ENCODE results near the gene MIPEP. TPM values are rescaled to one million over a fixed set of nuclear protein-coding genes. Genes with fewer than 3 reads are reported as not detected.

Gene MIPEP
- total RNA-seq, 2 experiments from 2014 or later: 17.2 to 18.5 TPM

DNA sequence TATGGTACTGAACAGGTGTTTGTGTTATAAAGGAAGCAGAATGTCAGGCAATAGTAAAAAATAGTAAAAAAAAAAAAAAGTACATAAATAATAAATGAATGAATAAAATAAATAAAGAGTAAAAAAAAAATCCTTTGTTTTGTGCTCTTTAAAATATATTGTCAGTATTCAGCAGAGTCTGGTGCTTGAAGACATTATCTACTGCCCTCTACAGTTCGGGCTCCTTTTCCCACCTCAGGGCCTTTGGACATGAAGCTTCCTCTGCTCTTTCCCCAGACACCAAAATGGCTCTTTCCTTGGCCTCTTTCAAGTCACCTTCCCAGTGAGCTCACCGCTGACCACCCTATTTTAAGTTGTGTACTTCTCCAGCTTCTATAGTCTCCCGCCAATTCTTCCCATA lies 181.5 kb downstream of the MIPEP start:
- H3K36me3 Mint-ChIP-seq (ENCODE audit: low read depth): no peaks in the 10 kb centered on the region
- no peak overlapping the region for H3K27ac Mint-ChIP-seq
- H3K9me3 Mint-ChIP-seq: no peaks in the 10 kb centered on the region
- no peaks in the 10 kb centered on the region for H3K4me1 Mint-ChIP-seq (ENCODE audit: low read depth)
- no peak for ATAC-seq
- no peaks in the 10 kb centered on the region for H3K27me3 Mint-ChIP-seq
- TF ChIP-seq, protein P1, sequence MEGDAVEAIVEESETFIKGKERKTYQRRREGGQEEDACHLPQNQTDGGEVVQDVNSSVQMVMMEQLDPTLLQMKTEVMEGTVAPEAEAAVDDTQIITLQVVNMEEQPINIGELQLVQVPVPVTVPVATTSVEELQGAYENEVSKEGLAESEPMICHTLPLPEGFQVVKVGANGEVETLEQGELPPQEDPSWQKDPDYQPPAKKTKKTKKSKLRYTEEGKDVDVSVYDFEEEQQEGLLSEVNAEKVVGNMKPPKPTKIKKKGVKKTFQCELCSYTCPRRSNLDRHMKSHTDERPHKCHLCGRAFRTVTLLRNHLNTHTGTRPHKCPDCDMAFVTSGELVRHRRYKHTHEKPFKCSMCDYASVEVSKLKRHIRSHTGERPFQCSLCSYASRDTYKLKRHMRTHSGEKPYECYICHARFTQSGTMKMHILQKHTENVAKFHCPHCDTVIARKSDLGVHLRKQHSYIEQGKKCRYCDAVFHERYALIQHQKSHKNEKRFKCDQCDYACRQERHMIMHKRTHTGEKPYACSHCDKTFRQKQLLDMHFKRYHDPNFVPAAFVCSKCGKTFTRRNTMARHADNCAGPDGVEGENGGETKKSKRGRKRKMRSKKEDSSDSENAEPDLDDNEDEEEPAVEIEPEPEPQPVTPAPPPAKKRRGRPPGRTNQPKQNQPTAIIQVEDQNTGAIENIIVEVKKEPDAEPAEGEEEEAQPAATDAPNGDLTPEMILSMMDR (IDR thresholded peaks at IDR 0.05): no peak
- H3K4me3 Mint-ChIP-seq: no peak overlapping the region
- peak; percentile 20 for DNase-seq
- intact Hi-C loops (cut with micrococcal nuclease): no loop called here
- POLR2A ChIA-PET: no interaction called here
- CTCF ChIA-PET: interaction anchor here (1.1 to 1.2 kb wide), 2 partner anchors 10 to 240 kb away, joined by 3 read pairs; no protein-coding TSS in a partner anchor

DNA sequence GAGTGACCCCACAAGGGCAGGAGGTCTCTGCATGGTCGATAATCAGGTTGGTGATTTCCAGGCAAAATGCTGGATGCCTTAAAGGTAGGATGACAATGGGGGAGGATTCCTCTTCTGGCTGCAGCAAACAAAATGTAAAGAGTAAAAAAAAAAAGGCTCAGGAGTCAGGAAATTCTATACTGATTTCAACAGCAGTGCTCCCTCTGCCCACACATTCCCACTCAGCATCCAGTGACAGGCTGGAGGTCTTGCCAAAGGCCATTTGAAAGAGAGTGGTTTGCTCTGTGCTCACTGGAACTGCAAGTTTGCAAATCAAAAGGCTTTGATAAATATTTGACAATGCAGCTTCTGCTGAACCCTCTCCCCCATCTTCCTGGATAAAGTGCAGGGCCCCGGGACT lies 183.6 kb downstream of the MIPEP start:
- no peaks in the 10 kb centered on the region for H3K4me1 Mint-ChIP-seq (ENCODE audit: low read depth)
- no peak overlapping the region for H3K4me3 Mint-ChIP-seq
- ATAC-seq (no peak), DNase-seq (no peak)
- H3K27ac Mint-ChIP-seq: no peak overlapping the region
- H3K27me3 Mint-ChIP-seq: no peaks in the 10 kb centered on the region
- TF ChIP-seq, protein P1 (IDR thresholded peaks at IDR 0.05): no peak
- H3K36me3 Mint-ChIP-seq (ENCODE audit: low read depth): no peaks in the 10 kb centered on the region
- H3K9me3 Mint-ChIP-seq: no peaks in the 10 kb centered on the region
- POLR2A ChIA-PET: no interaction called here
- intact Hi-C loops (cut with micrococcal nuclease): no loop called here
- CTCF ChIA-PET: no interaction called here

DNA sequence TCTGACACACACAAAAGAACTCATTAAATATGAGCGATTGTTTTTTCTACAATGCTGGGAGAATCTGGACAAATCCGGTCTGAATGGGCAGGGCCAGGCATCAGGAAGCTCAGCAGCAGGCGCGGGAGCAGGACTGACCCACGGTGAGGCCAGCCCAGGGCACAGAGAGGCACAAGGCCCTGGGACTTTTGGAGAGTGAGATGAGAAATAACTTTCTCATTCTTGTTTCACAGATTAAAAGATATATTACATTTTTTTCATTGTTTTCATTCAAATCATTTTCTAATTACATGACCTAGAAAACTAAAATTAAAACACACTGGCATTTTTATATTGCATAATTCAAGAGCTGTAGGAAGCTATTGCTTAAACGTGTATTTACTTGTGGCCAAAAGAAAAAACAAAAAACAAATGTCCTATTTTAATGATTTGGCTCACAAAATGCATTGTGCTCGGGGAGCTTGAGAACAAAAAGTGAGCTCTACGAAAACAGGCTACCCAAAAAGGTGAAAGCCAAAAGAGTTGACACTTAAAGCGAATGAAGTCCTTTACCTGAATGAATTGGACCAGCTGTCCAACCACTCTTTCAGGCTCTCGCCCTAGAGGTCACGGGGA lies 185.8 kb downstream of the MIPEP start:
- intact Hi-C loops (cut with micrococcal nuclease): no loop called here
- Mint-ChIP-seq H3K9me3 (no peaks in the 10 kb centered on the region), H3K36me3 (ENCODE audit: low read depth) (no peaks in the 10 kb centered on the region), H3K4me1 (ENCODE audit: low read depth) (no peaks in the 10 kb centered on the region), H3K27ac (no peak overlapping the region), H3K27me3 (no peaks in the 10 kb centered on the region), H3K4me3 (no peak overlapping the region)
- ATAC-seq: no peak
- TF ChIP-seq, protein P1 (IDR thresholded peaks at IDR 0.05): no peak
- DNase-seq: no peak
- CTCF ChIA-PET: interaction anchor here (0.6 kb wide), 1 partner anchor 14 kb away, joined by 3 read pairs; no protein-coding TSS in a partner anchor
- POLR2A ChIA-PET: interaction anchor here (0.9 kb wide), 1 partner anchor 13 kb away, joined by 3 read pairs; no protein-coding TSS in a partner anchor

DNA sequence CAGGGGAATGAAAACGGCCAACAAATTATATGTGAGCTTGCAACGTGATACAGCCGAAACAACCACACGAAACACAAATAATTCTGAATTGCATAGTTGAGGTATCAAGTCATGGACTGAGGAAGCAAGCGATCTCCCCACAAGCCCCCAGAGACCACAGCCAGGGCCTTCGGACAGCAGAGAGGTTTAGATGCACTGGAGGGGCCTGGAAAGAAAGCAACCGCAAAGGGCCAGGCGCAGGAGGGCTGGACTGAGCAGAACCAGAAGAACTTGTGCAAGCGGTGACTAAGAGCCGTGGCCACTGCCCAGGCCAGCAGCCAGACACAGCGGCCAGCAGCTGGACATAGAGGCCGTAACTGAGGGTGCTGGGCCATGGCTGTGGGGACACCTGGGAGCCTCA lies 187.6 kb downstream of the MIPEP start:
- ChIA-PET POLR2A (no interaction called here), CTCF (no interaction called here)
- DNase-seq (no peak), ATAC-seq (no peak)
- TF ChIP-seq, protein P1 (IDR thresholded peaks at IDR 0.05): no peak
- H3K4me1 Mint-ChIP-seq (ENCODE audit: low read depth): peaks cover 6% of the 10 kb centered on the region
- no peaks in the 10 kb centered on the region for H3K36me3 Mint-ChIP-seq (ENCODE audit: low read depth)
- no peaks in the 10 kb centered on the region for H3K9me3 Mint-ChIP-seq
- H3K27ac Mint-ChIP-seq: no peak overlapping the region
- no peak overlapping the region for H3K4me3 Mint-ChIP-seq
- H3K27me3 Mint-ChIP-seq: no peaks in the 10 kb centered on the region
- intact Hi-C loops (cut with micrococcal nuclease): no loop called here

DNA sequence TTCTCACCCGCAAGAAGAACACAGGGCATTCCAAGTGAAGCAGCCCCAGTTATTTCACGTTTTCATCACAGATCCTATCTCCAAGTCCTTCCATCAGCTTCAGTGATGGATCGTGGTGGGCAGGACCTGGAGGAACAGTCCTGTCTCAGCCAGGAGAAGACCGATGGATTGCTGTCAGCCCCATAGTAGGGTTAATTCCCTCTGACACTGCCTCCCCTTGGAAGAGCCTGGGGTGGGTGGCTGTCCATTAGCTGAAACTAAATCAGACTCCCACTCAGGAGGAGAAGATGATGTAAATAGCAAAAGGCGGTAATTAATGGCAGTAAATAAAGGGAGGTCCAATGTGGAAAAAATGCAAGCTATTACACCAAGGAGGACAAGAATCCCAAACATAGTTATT lies 188.0 kb downstream of the MIPEP start:
- DNase-seq: no peak

More for the DNA sequence above, 188.0 kb downstream of the MIPEP start:
- Mint-ChIP-seq H3K4me1 (ENCODE audit: low read depth) (peaks cover 8% of the 10 kb centered on the region), H3K36me3 (ENCODE audit: low read depth) (no peaks in the 10 kb centered on the region), H3K4me3 (no peak overlapping the region), H3K27me3 (no peaks in the 10 kb centered on the region), H3K27ac (no peak overlapping the region), H3K9me3 (no peaks in the 10 kb centered on the region)
- TF ChIP-seq, protein P1 (IDR thresholded peaks at IDR 0.05): no peak
- no peak for ATAC-seq
- ChIA-PET CTCF (no interaction called here), POLR2A (no interaction called here)
- intact Hi-C loops (cut with micrococcal nuclease): no loop called here
